OCI-LY3 (cell line): ENCODE data around the gene KIT.

ENCODE experiments used
- H2AFZ ChIP-seq: fragments of 200-600, 300-600 bp; shearing (Covaris generic); 2 replicates; pipeline ENCODE4 v1.6.0; 2014; ENCODE audit warnings: antibody characterized with exemption, low read depth, low read length
- H3K27ac ChIP-seq: fragments of 200-600, 300-600 bp; sonication (generic); 2 replicates; pipeline ENCODE4 v1.5.1; 2014; ENCODE audit warnings: mild to moderate bottlenecking, low read length, moderate library complexity, mixed read lengths
- H3K27me3 ChIP-seq: fragments of 200-600, 300-600 bp; sonication (generic); 2 replicates; pipeline ENCODE4 v1.6.1; 2014; ENCODE audit warnings: low read depth, low read length, mixed read lengths
- H3K36me3 ChIP-seq: fragments of 200-600, 300-600 bp; sonication (generic); replicated peaks from 2 replicates; pipeline ENCODE3; 2014; ENCODE audit warnings: low read depth, low read length, mixed read lengths
- H3K4me1 ChIP-seq: fragments of 300-600, 200-600 bp; sonication (generic); 2 replicates; pipeline ENCODE4 v1.6.1; 2014; ENCODE audit warnings: low read length, mixed read lengths
- H3K4me2 ChIP-seq: fragments of 200-600, 300-600 bp; sonication (generic); 2 replicates; pipeline ENCODE4 v1.6.1; 2014; ENCODE audit warnings: low read length, mixed read lengths
- H3K4me3 ChIP-seq: fragments of 300-600, 200-600 bp; sonication (generic); 2 replicates; pipeline ENCODE4 v1.5.1; 2014; ENCODE audit warnings: antibody characterized with exemption, mild to moderate bottlenecking, low read length, moderate library complexity
- H3K79me2 ChIP-seq: fragments of 300-600, 200-600 bp; shearing (Covaris generic); 2 replicates; pipeline ENCODE4 v1.6.1; 2014; ENCODE audit warnings: mild to moderate bottlenecking, low read length, mixed read lengths
- H3K9ac ChIP-seq: fragments of 300-600, 200-600 bp; shearing (Covaris generic); 2 replicates; pipeline ENCODE4 v1.6.0; 2014; ENCODE audit warnings: mild to moderate bottlenecking, low read length, moderate library complexity
- H3K9me3 ChIP-seq: fragments of 200-600, 300-600 bp; shearing (Covaris generic); 2 replicates; pipeline ENCODE4 v1.6.1; 2014; ENCODE audit warnings: low read length, mixed read lengths; ENCODE audit not compliant: insufficient read depth
- H4K20me1 ChIP-seq: fragments of 200-600, 300-600 bp; sonication (generic); 2 replicates; pipeline ENCODE4 v1.6.1; 2016; ENCODE audit warnings: low read length, mixed read lengths; ENCODE audit not compliant: insufficient read depth
- CTCF ChIP-seq: fragments of 200-600, 300-600 bp; sonication (generic); IDR thresholded peaks from 2 replicates; pipeline ENCODE4 v1.5.1; 2014; ENCODE audit warnings: antibody characterized with exemption, low read length, low read depth
- EZH2phosphoT487 ChIP-seq: fragments of 200-600 bp; shearing (Covaris generic); IDR thresholded peaks from 2 replicates; pipeline ENCODE4 v1.6.1; 2018; ENCODE audit warnings: antibody characterized with exemption, mixed run types, low read depth

Gene KIT

GRCh38 chr4:54764476-54764875 is 106.7 kb downstream of the KIT start:
- Histone ChIP-seq H3K4me3 (no peak overlapping the region), H4K20me1 (no peaks in the 10 kb centered on the region), H2AFZ (no peak overlapping the region), H3K9ac (no peak overlapping the region), H3K9me3 (no peaks in the 10 kb centered on the region), H3K27me3 (no peaks in the 10 kb centered on the region), H3K79me2 (no peaks in the 10 kb centered on the region), H3K27ac (no peak overlapping the region), H3K4me1 (no peaks in the 10 kb centered on the region), H3K4me2 (no peak overlapping the region), H3K36me3 (no peaks in the 10 kb centered on the region)
- no peak for TF ChIP-seq CTCF
- TF ChIP-seq EZH2phosphoT487: no peak

GRCh38 chr4:54767376-54767775 is 109.6 kb downstream of the KIT start:
- Histone ChIP-seq H2AFZ (no peak overlapping the region), H3K9ac (no peak overlapping the region), H3K4me2 (no peak overlapping the region), H3K4me3 (no peak overlapping the region), H4K20me1 (no peaks in the 10 kb centered on the region), H3K27ac (no peak overlapping the region), H3K79me2 (no peaks in the 10 kb centered on the region), H3K36me3 (no peaks in the 10 kb centered on the region), H3K4me1 (no peaks in the 10 kb centered on the region), H3K9me3 (no peaks in the 10 kb centered on the region), H3K27me3 (no peaks in the 10 kb centered on the region)
- TF ChIP-seq CTCF: no peak
- TF ChIP-seq EZH2phosphoT487: no peak

GRCh38 chr4:54773022-54773421 is 115.3 kb downstream of the KIT start:
- Histone ChIP-seq H3K27me3 (no peaks in the 10 kb centered on the region), H3K27ac (no peak overlapping the region), H3K4me1 (no peaks in the 10 kb centered on the region), H3K4me2 (no peak overlapping the region), H3K4me3 (no peak overlapping the region), H3K9me3 (no peaks in the 10 kb centered on the region), H2AFZ (no peak overlapping the region), H3K9ac (no peak overlapping the region), H4K20me1 (no peaks in the 10 kb centered on the region), H3K79me2 (no peaks in the 10 kb centered on the region), H3K36me3 (no peaks in the 10 kb centered on the region)
- no peak for TF ChIP-seq EZH2phosphoT487
- no peak for TF ChIP-seq CTCF

- Histone ChIP-seq H3K9me3 (no peaks in the 10 kb centered on the region), H3K27ac (no peak overlapping the region), H3K79me2 (no peaks in the 10 kb centered on the region), H3K27me3 (no peaks in the 10 kb centered on the region), H3K36me3 (no peaks in the 10 kb centered on the region), H2AFZ (no peak overlapping the region), H3K4me3 (no peak overlapping the region), H3K4me2 (no peak overlapping the region), H4K20me1 (no peaks in the 10 kb centered on the region), H3K4me1 (no peaks in the 10 kb centered on the region), H3K9ac (no peak overlapping the region)
- no peak for TF ChIP-seq EZH2phosphoT487
These were observed 121.3 kb downstream of the KIT start for GRCh38 chr4:54779036-54779435.
